GM19455 (cell line): Measurements from ENCODE around the gene USP17L18.
"Not testable (repeated sequence)": the region's sequence is repeated elsewhere in the genome, so short reads cannot be mapped to it uniquely, and the experiment has no call there.

Experiments used
- ATAC-seq: cut with Tn5 transposase; IDR thresholded peaks from one replicate; pipeline ENCODE4 v1.9.1; 2021; ENCODE audit not compliant: unreplicated experiment

Gene USP17L18

GRCh38 chr4:9247953-9248680 lies at the start of gene USP17L18:
Gene USP17L18 (plus strand): TSS chr4:9248630. CDS start chr4:9248630, 0 bp downstream.
- not testable (repeated sequence) for ATAC-seq

- ATAC-seq, result not testable (repeated sequence)
These were observed 38.1 kb upstream of the USP17L18 start, which contains the start of gene USP17L10 for GRCh38 chr4:9210357-9210756. Gene USP17L10 (plus strand): TSS chr4:9210657. CDS start chr4:9210657, 0 bp downstream.

GRCh38 chr4:9214701-9215100 lies 33.7 kb upstream of the USP17L18 start:
- ATAC-seq, result not testable (repeated sequence)

- ATAC-seq, result not testable (repeated sequence)
These were observed 33.3 kb upstream of the USP17L18 start, which contains the start of gene USP17L11 for GRCh38 chr4:9215105-9215504. Gene USP17L11 (plus strand): TSS chr4:9215405. CDS start chr4:9215405, 0 bp downstream.

GRCh38 chr4:9219852-9220251 lies 28.6 kb upstream of the USP17L18 start, which contains the start of gene USP17L12:
Gene USP17L12 (plus strand): TSS chr4:9220152. CDS start chr4:9220152, 0 bp downstream.
- ATAC-seq, result not testable (repeated sequence)

GRCh38 chr4:9224596-9224995 lies 23.8 kb upstream of the USP17L18 start, which contains the start of gene USP17L13:
Gene USP17L13 (plus strand): TSS chr4:9224896. CDS start chr4:9224896, 0 bp downstream.
- not testable (repeated sequence) for ATAC-seq

- not testable (repeated sequence) for ATAC-seq
These were observed 18.2 kb upstream of the USP17L18 start for GRCh38 chr4:9230249-9230648.

GRCh38 chr4:9234085-9234484 lies 14.3 kb upstream of the USP17L18 start, which contains the start of gene USP17L15:
Gene USP17L15 (plus strand): TSS chr4:9234385. CDS start chr4:9234385, 0 bp downstream.
- not testable (repeated sequence) for ATAC-seq

GRCh38 chr4:9238461-9238860 lies 10.0 kb upstream of the USP17L18 start:
- ATAC-seq, result not testable (repeated sequence)

GRCh38 chr4:9243579-9243978 lies 4.9 kb upstream of the USP17L18 start, which contains the start of gene USP17L17:
Gene USP17L17 (plus strand): TSS chr4:9243879. CDS start chr4:9243879, 0 bp downstream.
- ATAC-seq, result not testable (repeated sequence)

- not testable (repeated sequence) for ATAC-seq
These were observed 4.6 kb downstream of the USP17L18 start, which contains the start of gene USP17L19 for GRCh38 chr4:9253078-9253477. Gene USP17L19 (plus strand): TSS chr4:9253378. CDS start chr4:9253378, 0 bp downstream.

- not testable (repeated sequence) for ATAC-seq
These were observed 9.4 kb downstream of the USP17L18 start, which contains the start of gene USP17L20 for GRCh38 chr4:9257824-9258223. Gene USP17L20 (plus strand): TSS chr4:9258124. CDS start chr4:9258124, 0 bp downstream.

- ATAC-seq, result not testable (repeated sequence)
These were observed 14.1 kb downstream of the USP17L18 start, which contains the start of gene USP17L21 for GRCh38 chr4:9262572-9262971. Gene USP17L21 (plus strand): TSS chr4:9262872. CDS start chr4:9262872, 0 bp downstream.

GRCh38 chr4:9267319-9267718 lies 18.9 kb downstream of the USP17L18 start, which contains the start of gene USP17L22:
Gene USP17L22 (plus strand): TSS chr4:9267619. CDS start chr4:9267619, 0 bp downstream.
- ATAC-seq, result not testable (repeated sequence)

GRCh38 chr4:9271719-9272118 lies 23.3 kb downstream of the USP17L18 start:
- not testable (repeated sequence) for ATAC-seq
